Measurements from ENCODE around the gene MAGI1.

The MAGI1 gene

DNA sequence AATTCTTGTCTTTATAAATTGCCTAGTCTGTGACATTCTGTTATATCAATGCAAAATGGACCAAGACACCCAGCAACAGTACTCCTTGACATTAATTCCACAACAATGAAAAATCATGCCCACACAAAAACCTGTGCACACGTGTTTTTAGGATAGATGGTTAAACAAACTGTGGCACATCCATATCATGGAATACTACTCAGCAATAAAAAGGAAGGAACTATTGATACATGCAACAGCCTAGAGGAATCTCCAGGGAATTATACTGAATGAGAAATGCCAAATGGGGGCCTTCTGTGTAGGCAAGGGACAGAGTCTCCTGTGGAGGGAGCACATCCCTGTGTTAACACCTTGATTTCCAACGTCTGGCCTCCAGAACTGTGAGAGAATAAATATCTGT lies 388.5 kb downstream of the MAGI1 start:
- Histone ChIP-seq H3K27me3 (ENCODE audit: low read length) (no peaks in the 10 kb centered on the region), H3K79me2 (ENCODE audit: insufficient read depth, low read length) (no peaks in the 10 kb centered on the region), H3K9me2 (replicated peaks; ENCODE audit: insufficient read depth, low read length) (no peaks in the 10 kb centered on the region), H3K9ac (ENCODE audit: low read length) (no peak overlapping the region), H3K27ac (ENCODE audit: low read depth, low read length) (no peak overlapping the region), H3K4me3 (ENCODE audit: insufficient read depth, low read length, poor library complexity, severe bottlenecking) (no peak overlapping the region), H2AFZ (ENCODE audit: low read depth, low read length, severe bottlenecking) (no peak overlapping the region), H3F3A (ENCODE audit: insufficient read depth) (no peaks in the 10 kb centered on the region), H4K20me1 (ENCODE audit: low read depth, low read length) (no peaks in the 10 kb centered on the region), H3K4me2 (ENCODE audit: low read depth, low read length, poor library complexity, severe bottlenecking) (no peak overlapping the region), H3K9me3 (ENCODE audit: insufficient read depth, low read length) (no peaks in the 10 kb centered on the region), H3K36me3 (ENCODE audit: low read length) (no peaks in the 10 kb centered on the region)
- TF ChIP-seq EZH2phosphoT487 (conservative IDR thresholded peaks at IDR 0.05; ENCODE audit: low read length), result no peak
- TF ChIP-seq, protein P1, sequence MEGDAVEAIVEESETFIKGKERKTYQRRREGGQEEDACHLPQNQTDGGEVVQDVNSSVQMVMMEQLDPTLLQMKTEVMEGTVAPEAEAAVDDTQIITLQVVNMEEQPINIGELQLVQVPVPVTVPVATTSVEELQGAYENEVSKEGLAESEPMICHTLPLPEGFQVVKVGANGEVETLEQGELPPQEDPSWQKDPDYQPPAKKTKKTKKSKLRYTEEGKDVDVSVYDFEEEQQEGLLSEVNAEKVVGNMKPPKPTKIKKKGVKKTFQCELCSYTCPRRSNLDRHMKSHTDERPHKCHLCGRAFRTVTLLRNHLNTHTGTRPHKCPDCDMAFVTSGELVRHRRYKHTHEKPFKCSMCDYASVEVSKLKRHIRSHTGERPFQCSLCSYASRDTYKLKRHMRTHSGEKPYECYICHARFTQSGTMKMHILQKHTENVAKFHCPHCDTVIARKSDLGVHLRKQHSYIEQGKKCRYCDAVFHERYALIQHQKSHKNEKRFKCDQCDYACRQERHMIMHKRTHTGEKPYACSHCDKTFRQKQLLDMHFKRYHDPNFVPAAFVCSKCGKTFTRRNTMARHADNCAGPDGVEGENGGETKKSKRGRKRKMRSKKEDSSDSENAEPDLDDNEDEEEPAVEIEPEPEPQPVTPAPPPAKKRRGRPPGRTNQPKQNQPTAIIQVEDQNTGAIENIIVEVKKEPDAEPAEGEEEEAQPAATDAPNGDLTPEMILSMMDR (IDR thresholded peaks at IDR 0.05; ENCODE audit: insufficient read depth, low read length, poor library complexity, severe bottlenecking), result no peak

DNA sequence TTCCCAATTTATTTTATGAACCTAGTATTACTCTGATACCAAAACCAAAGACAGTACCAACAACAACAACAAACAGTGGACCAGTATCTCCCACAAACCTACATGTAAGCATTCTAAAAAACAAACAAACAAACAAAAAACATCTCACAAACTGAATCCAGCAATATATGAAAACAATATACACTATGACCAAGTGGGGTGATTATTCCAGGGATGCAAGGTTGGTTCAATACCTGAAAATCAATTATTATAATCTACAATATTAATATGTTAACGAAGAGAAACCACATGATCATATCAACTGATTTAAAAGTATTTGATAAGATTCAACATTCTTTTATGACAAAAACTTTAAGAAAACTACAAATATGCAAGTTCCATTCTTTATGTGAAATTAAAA lies 391.3 kb downstream of the MAGI1 start:
- Histone ChIP-seq H3K4me3 (ENCODE audit: insufficient read depth, low read length, poor library complexity, severe bottlenecking) (no peak overlapping the region), H3K4me2 (ENCODE audit: low read depth, low read length, poor library complexity, severe bottlenecking) (no peak overlapping the region), H3K9me3 (ENCODE audit: insufficient read depth, low read length) (no peaks in the 10 kb centered on the region), H3K27ac (ENCODE audit: low read depth, low read length) (no peak overlapping the region), H3K27me3 (ENCODE audit: low read length) (no peaks in the 10 kb centered on the region), H3K9ac (ENCODE audit: low read length) (no peak overlapping the region), H2AFZ (ENCODE audit: low read depth, low read length, severe bottlenecking) (no peak overlapping the region), H3F3A (ENCODE audit: insufficient read depth) (no peaks in the 10 kb centered on the region), H4K20me1 (ENCODE audit: low read depth, low read length) (no peaks in the 10 kb centered on the region), H3K9me2 (replicated peaks; ENCODE audit: insufficient read depth, low read length) (no peaks in the 10 kb centered on the region), H3K79me2 (ENCODE audit: insufficient read depth, low read length) (no peaks in the 10 kb centered on the region), H3K36me3 (ENCODE audit: low read length) (no peaks in the 10 kb centered on the region)
- TF ChIP-seq, protein P1 (IDR thresholded peaks at IDR 0.05; ENCODE audit: insufficient read depth, low read length, poor library complexity, severe bottlenecking), result no peak
- no peak for TF ChIP-seq EZH2phosphoT487 (conservative IDR thresholded peaks at IDR 0.05; ENCODE audit: low read length)

DNA sequence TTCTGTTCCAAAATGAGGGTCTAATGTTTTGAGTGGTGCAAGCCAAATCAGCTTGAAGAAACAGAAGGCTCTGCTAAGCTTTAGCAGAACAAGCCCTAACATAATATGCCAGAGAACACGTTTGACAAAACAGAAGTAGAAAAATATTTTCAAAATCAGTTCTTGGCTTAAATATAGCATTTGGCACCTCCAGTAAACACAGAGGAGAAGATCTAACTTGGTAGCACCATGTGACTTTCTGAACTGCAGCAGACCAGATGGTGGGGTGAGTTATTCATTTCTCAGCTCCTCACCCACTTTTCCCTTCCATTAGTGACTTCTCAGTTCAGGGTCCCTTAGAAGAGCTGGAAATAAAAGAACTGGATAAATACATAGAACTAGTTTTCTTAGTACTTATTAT lies 395.8 kb downstream of the MAGI1 start:
- no peak overlapping the region for H3K4me2 ChIP-seq (ENCODE audit: low read depth, low read length, poor library complexity, severe bottlenecking)
- no peak overlapping the region for H3K9ac ChIP-seq (ENCODE audit: low read length)
- no peak overlapping the region for H3K4me3 ChIP-seq (ENCODE audit: insufficient read depth, low read length, poor library complexity, severe bottlenecking)
- H3F3A ChIP-seq (ENCODE audit: insufficient read depth), result no peaks in the 10 kb centered on the region
- H4K20me1 ChIP-seq (ENCODE audit: low read depth, low read length), result no peaks in the 10 kb centered on the region
- H3K9me3 ChIP-seq (ENCODE audit: insufficient read depth, low read length), result no peaks in the 10 kb centered on the region
- H3K27ac ChIP-seq (ENCODE audit: low read depth, low read length), result no peak overlapping the region
- no peak overlapping the region for H2AFZ ChIP-seq (ENCODE audit: low read depth, low read length, severe bottlenecking)
- H3K79me2 ChIP-seq (ENCODE audit: insufficient read depth, low read length), result no peaks in the 10 kb centered on the region
- H3K27me3 ChIP-seq (ENCODE audit: low read length), result no peaks in the 10 kb centered on the region
- H3K36me3 ChIP-seq (ENCODE audit: low read length), result no peaks in the 10 kb centered on the region
- TF ChIP-seq EZH2phosphoT487 (conservative IDR thresholded peaks at IDR 0.05; ENCODE audit: low read length), result no peak
- TF ChIP-seq, protein P1 (IDR thresholded peaks at IDR 0.05; ENCODE audit: insufficient read depth, low read length, poor library complexity, severe bottlenecking), result no peak
- no peaks in the 10 kb centered on the region for H3K9me2 ChIP-seq (replicated peaks; ENCODE audit: insufficient read depth, low read length)
